Endodermal cell (in vitro differentiated cells): ENCODE data around the gene TNFAIP2. TPM values are rescaled to one million over a fixed set of nuclear protein-coding genes. Genes with fewer than 3 reads are reported as not detected.

Source experiments
- DNase-seq: peaks from one replicate; pipeline ENCODE4 v3.0.0-alpha.2; 2017
- H3K27ac ChIP-seq: 2 replicates; pipeline ENCODE4 v1.5.1; 2013; ENCODE audit warnings: mild to moderate bottlenecking, low read depth, low read length, moderate library complexity
- H3K27me3 ChIP-seq: 2 replicates; pipeline ENCODE4 v1.6.1; 2013; ENCODE audit warnings: mild to moderate bottlenecking, low read length, moderate library complexity; ENCODE audit not compliant: insufficient read depth, control insufficient read depth, poor library complexity, severe bottlenecking
- H3K36me3 ChIP-seq: 2 replicates; pipeline ENCODE4 v1.7.0; 2013; ENCODE audit warnings: mild to moderate bottlenecking, low read length, moderate library complexity; ENCODE audit not compliant: control insufficient read depth, insufficient read depth
- H3K4me1 ChIP-seq: one replicate; pipeline ENCODE4 v1.7.0; 2013; ENCODE audit warnings: low read length; ENCODE audit not compliant: control insufficient read depth, insufficient read depth
- H3K4me3 ChIP-seq: 2 replicates; pipeline ENCODE4 v1.5.1; 2013; ENCODE audit warnings: mild to moderate bottlenecking, low read length, moderate library complexity
- H3K9ac ChIP-seq: 2 replicates; pipeline ENCODE4 v1.6.1; 2013; ENCODE audit warnings: mild to moderate bottlenecking, low read length, moderate library complexity; ENCODE audit not compliant: poor library complexity, severe bottlenecking; ENCODE audit errors: extremely low read depth
- H3K9me3 ChIP-seq: 2 replicates; pipeline ENCODE4 v1.6.1; 2013; ENCODE audit warnings: mild to moderate bottlenecking, low read length, moderate library complexity; ENCODE audit not compliant: control insufficient read depth
- H3K27ac Mint-ChIP-seq: 2 replicates; pipeline ENCODE4 v1.8.0; 2020; ENCODE audit warnings: mixed read lengths
- H3K27me3 Mint-ChIP-seq: 2 replicates; pipeline ENCODE4 v1.8.0; 2021; ENCODE audit warnings: mild to moderate bottlenecking, mixed read lengths; ENCODE audit not compliant: insufficient read depth
- H3K36me3 Mint-ChIP-seq: 2 replicates; pipeline ENCODE4 v1.8.0; 2020; ENCODE audit warnings: low read depth, mixed read lengths
- H3K4me1 Mint-ChIP-seq: 2 replicates; pipeline ENCODE4 v1.8.0; 2020; ENCODE audit warnings: mixed read lengths
- H3K4me3 Mint-ChIP-seq: 2 replicates; pipeline ENCODE4 v1.8.0; 2020; ENCODE audit warnings: mild to moderate bottlenecking, moderate library complexity, mixed read lengths
- H3K9me3 Mint-ChIP-seq: 2 replicates; pipeline ENCODE4 v1.8.0; 2020; ENCODE audit warnings: mild to moderate bottlenecking, mixed read lengths
- CTCF ChIP-seq: fragments of 200-600 bp; sonication (generic); conservative IDR thresholded peaks from 2 replicates; pipeline ENCODE4 v1.5.0; 2021; ENCODE audit warnings: antibody characterized with exemption, mild to moderate bottlenecking
- WGBS, 2 experiments: methylation state at CpG; one replicate each; pipeline versions ENCODE4 v1.1.5 to v1.1.7; 2013; ENCODE audit warnings: missing lambda C conversion rate in 2 of 2, mixed read lengths in 1 of 2; ENCODE audit not compliant: insufficient coverage in 1 of 2, insufficient read length in 1 of 2; 5-methylcytosine and 5-hydroxymethylcytosine counted together
- total RNA-seq, 2 donors: library from RNA; stranded (reverse); fragmentation: NEBNext Ultra II Directional in 1 of 2; extraction: Animal tissue kit (Norgen Biotek cat#: 25700) in 1 of 2; gene quantifications; 2 replicates in 1 of 2; 3 replicates in 1 of 2; pipeline ENCODE4 v1.2.1, GENCODE V29; 2021

TNFAIP2 gene
- total RNA-seq, 2 donors from 2014 or later, result 16.8 to 19.4 TPM

- no peaks in the 10 kb centered on the region for H3K9me3 Mint-ChIP-seq
- Histone ChIP-seq H3K27ac (no peak overlapping the region), H3K9me3 (no peaks in the 10 kb centered on the region), H3K4me3 (no peak overlapping the region), H3K36me3 (no peaks in the 10 kb centered on the region), H3K27me3 (no peaks in the 10 kb centered on the region), H3K4me1 (peaks cover 4% of the 10 kb centered on the region), H3K9ac (peak overlapping the region; percentile 30)
- H3K27me3 Mint-ChIP-seq, result peaks cover 14% of the 10 kb centered on the region
- WGBS, 2 experiments, result 49 to 55% methylated on average over 25 to 66 of the region's 66 CpGs
- peak; percentile 89 for DNase-seq
- no peak for TF ChIP-seq CTCF
- peak overlapping the region; percentile 35 for H3K27ac Mint-ChIP-seq
- H3K36me3 Mint-ChIP-seq, result peaks cover 6% of the 10 kb centered on the region
- H3K4me3 Mint-ChIP-seq, result peak overlapping the region; percentile 65
- H3K4me1 Mint-ChIP-seq, result peaks cover 20% of the 10 kb centered on the region
Observed at GRCh38 chr14:103138301-103139131, 15.3 kb downstream of the TNFAIP2 start.

- H3K27ac ChIP-seq, result no peak overlapping the region
- TF ChIP-seq CTCF, result no peak
- peak; percentile 71 for DNase-seq
- H3K4me1 Mint-ChIP-seq, result peaks cover 20% of the 10 kb centered on the region
- no peaks in the 10 kb centered on the region for H3K27me3 ChIP-seq
- 35 to 37% methylated on average over 11 to 27 of the region's 29 CpGs for WGBS, 2 experiments
- H3K36me3 Mint-ChIP-seq, result no peaks in the 10 kb centered on the region
- H3K9me3 ChIP-seq, result no peaks in the 10 kb centered on the region
- H3K9me3 Mint-ChIP-seq, result no peaks in the 10 kb centered on the region
- peak overlapping the region; percentile 35 for H3K27ac Mint-ChIP-seq
- H3K36me3 ChIP-seq, result no peaks in the 10 kb centered on the region
- H3K27me3 Mint-ChIP-seq, result peaks cover 14% of the 10 kb centered on the region
- H3K4me3 Mint-ChIP-seq, result peak overlapping the region; percentile 65
- peak overlapping the region; percentile 30 for H3K9ac ChIP-seq
- no peak overlapping the region for H3K4me3 ChIP-seq
- H3K4me1 ChIP-seq, result peaks cover 4% of the 10 kb centered on the region
Observed at GRCh38 chr14:103139132-103140025, 16.1 kb downstream of the TNFAIP2 start.

GRCh38 chr14:103140316-103141109 is 17.3 kb downstream of the TNFAIP2 start:
- H3K9me3 ChIP-seq, result no peaks in the 10 kb centered on the region
- H3K36me3 Mint-ChIP-seq, result no peaks in the 10 kb centered on the region
- peak; percentile 60 for DNase-seq
- H3K27ac Mint-ChIP-seq, result no peak overlapping the region
- TF ChIP-seq CTCF, result no peak
- H3K9me3 Mint-ChIP-seq, result no peaks in the 10 kb centered on the region
- no peaks in the 10 kb centered on the region for H3K36me3 ChIP-seq
- WGBS, 2 experiments, result 82 to 85% methylated on average over 10 to 12 of the region's 12 CpGs
- peaks cover 20% of the 10 kb centered on the region for H3K4me1 Mint-ChIP-seq
- no peak overlapping the region for H3K4me3 Mint-ChIP-seq
- H3K4me1 ChIP-seq, result peaks cover 4% of the 10 kb centered on the region
- H3K4me3 ChIP-seq, result no peak overlapping the region
- H3K27me3 ChIP-seq, result no peaks in the 10 kb centered on the region
- H3K27ac ChIP-seq, result no peak overlapping the region
- H3K9ac ChIP-seq, result no peak overlapping the region
- peaks cover 14% of the 10 kb centered on the region for H3K27me3 Mint-ChIP-seq
